ENCODE measurements around the gene UBE2E1.

UBE2E1 gene

GRCh38 chr3:23808525-23808924, 2.8 kb downstream of the UBE2E1 start:
- no peak for TF ChIP-seq RAD21 (IDR thresholded peaks at IDR 0.05; ENCODE audit: low read depth)
- TF ChIP-seq REST (IDR thresholded peaks at IDR 0.05; ENCODE audit: low read depth), result no peak
- no peak for TF ChIP-seq USF1 (IDR thresholded peaks at IDR 0.05)
- no peak for TF ChIP-seq MAX (IDR thresholded peaks at IDR 0.05)
- no peak for TF ChIP-seq YY1 (IDR thresholded peaks at IDR 0.05; ENCODE audit: low read depth)
- no peak for TF ChIP-seq FOXM1 (IDR thresholded peaks at IDR 0.05; ENCODE audit: borderline replicate concordance, low read depth)
- no peak for TF ChIP-seq TAF1 (IDR thresholded peaks at IDR 0.05; ENCODE audit: low read depth)
- no peak for TF ChIP-seq EGR1 (IDR thresholded peaks at IDR 0.05)
- TF ChIP-seq EP300 (IDR thresholded peaks at IDR 0.05; ENCODE audit: borderline replicate concordance), result no peak
- TF ChIP-seq CREB1 (IDR thresholded peaks at IDR 0.05; ENCODE audit: low read depth), result no peak
- TF ChIP-seq CEBPB (IDR thresholded peaks at IDR 0.05), result no peak
- TF ChIP-seq TEAD4 (IDR thresholded peaks at IDR 0.05), result no peak
- TF ChIP-seq TCF12 (IDR thresholded peaks at IDR 0.05; ENCODE audit: low read depth), result no peak
- no peak for TF ChIP-seq NFIC (IDR thresholded peaks at IDR 0.05)
- TF ChIP-seq ZBTB7A (IDR thresholded peaks at IDR 0.05; ENCODE audit: low read depth), result no peak

- TF ChIP-seq TAF1 (IDR thresholded peaks at IDR 0.05; ENCODE audit: low read depth) (no peak), CEBPB (IDR thresholded peaks at IDR 0.05) (no peak), NFIC (IDR thresholded peaks at IDR 0.05) (no peak), EP300 (IDR thresholded peaks at IDR 0.05; ENCODE audit: borderline replicate concordance) (no peak), FOXM1 (IDR thresholded peaks at IDR 0.05; ENCODE audit: borderline replicate concordance, low read depth) (no peak), EGR1 (IDR thresholded peaks at IDR 0.05) (no peak), YY1 (IDR thresholded peaks at IDR 0.05; ENCODE audit: low read depth) (no peak), ZBTB7A (IDR thresholded peaks at IDR 0.05; ENCODE audit: low read depth) (no peak), USF1 (IDR thresholded peaks at IDR 0.05) (no peak), TEAD4 (IDR thresholded peaks at IDR 0.05) (no peak), RAD21 (IDR thresholded peaks at IDR 0.05; ENCODE audit: low read depth) (no peak), TCF12 (IDR thresholded peaks at IDR 0.05; ENCODE audit: low read depth) (no peak), REST (IDR thresholded peaks at IDR 0.05; ENCODE audit: low read depth) (no peak), CREB1 (IDR thresholded peaks at IDR 0.05; ENCODE audit: low read depth) (no peak), MAX (IDR thresholded peaks at IDR 0.05) (no peak)
Observed at GRCh38 chr3:23809294-23809693, 3.5 kb downstream of the UBE2E1 start.

- no peak for TF ChIP-seq CEBPB (IDR thresholded peaks at IDR 0.05)
Observed at GRCh38 chr3:23809840-23810342, 4.1 kb downstream of the UBE2E1 start.

DNA sequence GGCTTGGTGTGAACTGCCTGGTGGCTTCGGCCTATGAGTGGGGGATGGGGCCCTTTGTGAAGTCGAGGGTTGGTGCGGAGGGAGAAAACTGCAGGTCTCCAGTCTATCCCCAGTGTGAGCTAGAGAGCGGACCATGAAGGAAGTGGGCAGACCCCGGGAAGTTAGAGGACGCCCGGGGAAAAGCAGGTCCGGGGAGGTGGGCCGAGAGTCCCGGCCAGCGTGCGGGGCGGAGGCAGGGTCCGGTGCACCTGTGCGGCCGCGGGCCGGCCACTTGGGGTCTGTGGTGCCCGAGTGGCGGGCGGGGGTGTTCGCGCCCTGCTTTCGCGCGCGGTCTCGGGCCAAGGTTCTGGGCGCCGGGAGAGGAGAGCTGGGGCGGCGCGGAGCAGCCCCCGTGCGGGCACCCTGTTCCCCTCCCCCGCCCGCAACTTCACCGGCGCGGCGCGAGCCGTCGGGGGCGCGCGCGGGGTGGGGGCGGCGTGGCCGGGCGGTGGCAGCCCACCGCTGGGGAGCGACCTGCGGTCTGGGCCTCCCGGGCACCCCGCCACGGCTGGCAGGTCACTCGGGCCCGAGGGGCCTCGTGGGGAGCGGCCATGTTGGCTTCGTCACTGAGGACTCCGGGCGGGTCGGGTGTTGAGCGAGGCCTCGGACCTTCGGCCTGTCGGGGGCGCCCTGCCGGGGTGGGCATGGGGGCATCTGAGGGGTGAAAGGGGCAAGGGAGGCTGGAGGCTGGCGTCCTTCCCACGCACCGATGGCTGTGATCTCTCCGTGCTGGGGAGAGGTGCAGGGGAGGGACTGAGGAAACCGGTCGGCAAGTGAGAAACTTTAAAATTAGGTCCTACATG, 4.8 kb downstream of the UBE2E1 start:
- TF ChIP-seq FOXM1 (IDR thresholded peaks at IDR 0.05; ENCODE audit: borderline replicate concordance, low read depth) (no peak), NFIC (IDR thresholded peaks at IDR 0.05) (no peak), TAF1 (IDR thresholded peaks at IDR 0.05; ENCODE audit: low read depth) (0 out of 2 replicates have a peak, but pooled peaks have one; percentile 11), REST (IDR thresholded peaks at IDR 0.05; ENCODE audit: low read depth) (no peak), TEAD4 (IDR thresholded peaks at IDR 0.05) (no peak), MAX (IDR thresholded peaks at IDR 0.05) (peak; percentile 75), CEBPB (IDR thresholded peaks at IDR 0.05) (no peak), YY1 (IDR thresholded peaks at IDR 0.05; ENCODE audit: low read depth) (peak; percentile 89), EGR1 (IDR thresholded peaks at IDR 0.05) (no peak), CREB1 (IDR thresholded peaks at IDR 0.05; ENCODE audit: low read depth) (no peak), RAD21 (IDR thresholded peaks at IDR 0.05; ENCODE audit: low read depth) (no peak), USF1 (IDR thresholded peaks at IDR 0.05) (no peak), EP300 (IDR thresholded peaks at IDR 0.05; ENCODE audit: borderline replicate concordance) (no peak), TCF12 (IDR thresholded peaks at IDR 0.05; ENCODE audit: low read depth) (no peak), ZBTB7A (IDR thresholded peaks at IDR 0.05; ENCODE audit: low read depth) (peak; percentile 86; the same call in 1 of the 2 replicates)

All from Ishikawa (cell line).